WERI-Rb-1 (cell line): ENCODE measurements around the gene DCLK1.

ENCODE experiments used
- DNase-seq: peaks from one replicate; pipeline ENCODE4 v3.0.0-alpha.2; 2020
- H3K27ac ChIP-seq: fragments of 250-450 bp; sonication (Bioruptor Pico); 2 replicates; pipeline ENCODE4 v1.5.1; 2020; ENCODE audit warnings: mild to moderate bottlenecking, moderate library complexity
- H3K27me3 ChIP-seq: fragments of 250-450 bp; sonication (Bioruptor Pico); 2 replicates; pipeline ENCODE4 v1.5.1; 2021; ENCODE audit warnings: mild to moderate bottlenecking, low read depth, moderate library complexity; ENCODE audit not compliant: insufficient read depth, severe bottlenecking
- H3K36me3 ChIP-seq: fragments of 250-450 bp; sonication (Bioruptor Pico); 2 replicates; pipeline ENCODE4 v1.5.1; 2020; ENCODE audit warnings: mild to moderate bottlenecking, moderate library complexity
- H3K4me3 ChIP-seq: 2 replicates; pipeline ENCODE4 v1.5.1; 2011; ENCODE audit warnings: low read depth, mild to moderate bottlenecking, control low read depth, low read length
- H3K9me3 ChIP-seq: fragments of 250-450 bp; sonication (Bioruptor Pico); 2 replicates; pipeline ENCODE4 v1.5.1; 2021; ENCODE audit warnings: mild to moderate bottlenecking, moderate library complexity; ENCODE audit not compliant: severe bottlenecking
- CTCF ChIP-seq: IDR thresholded peaks from 2 replicates; pipeline ENCODE4 v1.5.1; 2011; ENCODE audit warnings: low read depth, mild to moderate bottlenecking, control low read depth, inconsistent platforms, low read length

DCLK1 gene

GRCh38 chr13:35808846-35809245 is 322.3 kb downstream of the DCLK1 start:
- Histone ChIP-seq H3K27me3 (no peaks in the 10 kb centered on the region), H3K9me3 (no peaks in the 10 kb centered on the region), H3K36me3 (no peaks in the 10 kb centered on the region), H3K27ac (no peak overlapping the region), H3K4me3 (no peak overlapping the region)
- TF ChIP-seq CTCF, result no peak
- no peak for DNase-seq

- no peak for DNase-seq
- Histone ChIP-seq H3K27me3 (no peaks in the 10 kb centered on the region), H3K9me3 (no peaks in the 10 kb centered on the region), H3K4me3 (no peak overlapping the region), H3K27ac (no peak overlapping the region), H3K36me3 (no peaks in the 10 kb centered on the region)
- TF ChIP-seq CTCF, result no peak
These were observed 326.3 kb downstream of the DCLK1 start for GRCh38 chr13:35804901-35805300.

GRCh38 chr13:35797991-35798390 is 333.2 kb downstream of the DCLK1 start:
- H3K27ac ChIP-seq, result no peak overlapping the region
- H3K4me3 ChIP-seq, result no peak overlapping the region
- H3K9me3 ChIP-seq, result no peaks in the 10 kb centered on the region
- H3K27me3 ChIP-seq, result no peaks in the 10 kb centered on the region
- no peak for TF ChIP-seq CTCF
- no peak for DNase-seq
- no peaks in the 10 kb centered on the region for H3K36me3 ChIP-seq

- H3K27me3 ChIP-seq, result no peaks in the 10 kb centered on the region
- DNase-seq, result no peak
- no peak overlapping the region for H3K4me3 ChIP-seq
- no peak overlapping the region for H3K27ac ChIP-seq
- no peak for TF ChIP-seq CTCF
- H3K36me3 ChIP-seq, result no peaks in the 10 kb centered on the region
- H3K9me3 ChIP-seq, result no peaks in the 10 kb centered on the region
These were observed 333.9 kb downstream of the DCLK1 start for GRCh38 chr13:35797244-35797643.

- no peak for TF ChIP-seq CTCF
- Histone ChIP-seq H3K27me3 (no peaks in the 10 kb centered on the region), H3K4me3 (no peak overlapping the region), H3K9me3 (no peaks in the 10 kb centered on the region), H3K36me3 (no peaks in the 10 kb centered on the region), H3K27ac (no peak overlapping the region)
- no peak for DNase-seq
These were observed 334.6 kb downstream of the DCLK1 start for GRCh38 chr13:35796623-35797022.

GRCh38 chr13:35794734-35795389 is 336.3 kb downstream of the DCLK1 start:
- no peak for DNase-seq
- Histone ChIP-seq H3K36me3 (no peaks in the 10 kb centered on the region), H3K27me3 (no peaks in the 10 kb centered on the region), H3K9me3 (no peaks in the 10 kb centered on the region), H3K4me3 (no peak overlapping the region), H3K27ac (no peak overlapping the region)
- TF ChIP-seq CTCF, result no peak
